ENCODE results near the gene MKS1.

The MKS1 gene

DNA sequence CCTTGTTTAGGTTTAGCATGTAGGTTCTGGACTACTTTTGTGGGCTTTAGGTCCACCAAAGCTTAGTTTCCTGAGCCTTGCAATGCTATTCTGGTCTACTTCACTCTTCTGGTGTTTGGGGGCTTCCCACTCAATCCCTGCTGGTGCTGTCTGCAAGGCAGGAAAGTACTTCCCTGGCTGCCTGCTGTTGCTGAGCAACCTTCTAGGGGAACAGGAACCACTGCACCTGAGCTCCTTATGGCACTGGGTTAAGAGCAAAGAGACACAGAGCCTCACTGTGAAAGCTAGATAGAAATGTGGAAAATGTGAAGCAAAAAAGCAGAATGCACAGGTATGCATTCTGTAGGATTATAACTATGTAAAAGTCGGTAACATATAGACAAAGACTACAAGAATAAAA lies 44.7 kb upstream of the MKS1 start:
- TF ChIP-seq, protein P1, sequence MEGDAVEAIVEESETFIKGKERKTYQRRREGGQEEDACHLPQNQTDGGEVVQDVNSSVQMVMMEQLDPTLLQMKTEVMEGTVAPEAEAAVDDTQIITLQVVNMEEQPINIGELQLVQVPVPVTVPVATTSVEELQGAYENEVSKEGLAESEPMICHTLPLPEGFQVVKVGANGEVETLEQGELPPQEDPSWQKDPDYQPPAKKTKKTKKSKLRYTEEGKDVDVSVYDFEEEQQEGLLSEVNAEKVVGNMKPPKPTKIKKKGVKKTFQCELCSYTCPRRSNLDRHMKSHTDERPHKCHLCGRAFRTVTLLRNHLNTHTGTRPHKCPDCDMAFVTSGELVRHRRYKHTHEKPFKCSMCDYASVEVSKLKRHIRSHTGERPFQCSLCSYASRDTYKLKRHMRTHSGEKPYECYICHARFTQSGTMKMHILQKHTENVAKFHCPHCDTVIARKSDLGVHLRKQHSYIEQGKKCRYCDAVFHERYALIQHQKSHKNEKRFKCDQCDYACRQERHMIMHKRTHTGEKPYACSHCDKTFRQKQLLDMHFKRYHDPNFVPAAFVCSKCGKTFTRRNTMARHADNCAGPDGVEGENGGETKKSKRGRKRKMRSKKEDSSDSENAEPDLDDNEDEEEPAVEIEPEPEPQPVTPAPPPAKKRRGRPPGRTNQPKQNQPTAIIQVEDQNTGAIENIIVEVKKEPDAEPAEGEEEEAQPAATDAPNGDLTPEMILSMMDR (IDR thresholded peaks at IDR 0.05; ENCODE audit: extremely low read depth, missing control alignments): no peak
- DNase-seq (ENCODE audit: low spot score): no peak

GRCh38 chr17:58262149-58262548 lies 43.1 kb upstream of the MKS1 start:
- TF ChIP-seq, protein P1 (IDR thresholded peaks at IDR 0.05; ENCODE audit: extremely low read depth, missing control alignments): no peak
- no peak for DNase-seq (ENCODE audit: low spot score)

DNA sequence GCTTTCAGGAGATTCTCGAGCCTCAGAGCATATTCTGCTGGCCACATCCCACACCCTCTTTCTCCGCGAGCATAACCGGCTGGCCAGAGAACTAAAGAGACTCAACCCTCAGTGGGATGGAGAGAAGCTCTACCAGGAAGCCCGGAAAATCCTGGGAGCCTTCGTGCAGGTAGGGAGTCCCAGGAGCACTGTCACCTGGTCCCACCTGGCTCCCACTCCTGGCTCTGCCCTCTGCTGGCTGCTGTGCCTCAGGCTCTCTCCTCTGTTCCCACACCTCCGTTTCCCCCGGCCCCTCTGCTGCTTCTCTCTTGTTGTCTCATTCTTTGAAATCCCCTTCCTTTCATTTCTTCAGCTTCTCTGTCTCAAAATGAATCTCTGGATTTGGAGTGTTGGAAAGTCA lies 35.7 kb upstream of the MKS1 start:
- TF ChIP-seq, protein P1 (IDR thresholded peaks at IDR 0.05; ENCODE audit: extremely low read depth, missing control alignments): peak; percentile 7
- no peak for DNase-seq (ENCODE audit: low spot score)

DNA sequence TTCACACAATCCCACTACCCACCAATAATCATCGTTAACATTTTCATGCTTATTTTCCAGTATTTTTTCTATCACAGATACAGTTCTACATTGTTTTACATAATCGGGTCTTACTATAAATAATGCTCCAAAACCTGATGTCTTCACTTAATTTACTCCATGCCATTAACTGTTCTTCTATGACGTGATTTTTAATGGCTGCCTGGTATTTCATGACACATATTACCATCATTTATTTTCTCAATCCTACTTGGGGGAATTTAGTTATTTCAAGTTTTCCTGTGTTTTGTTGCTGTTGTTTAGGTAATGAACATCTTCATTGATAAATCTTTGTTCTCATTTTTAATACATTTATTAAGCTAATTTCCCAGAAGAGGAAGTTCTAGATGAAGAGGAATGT lies 34.0 kb upstream of the MKS1 start:
- TF ChIP-seq, protein P1 (IDR thresholded peaks at IDR 0.05; ENCODE audit: extremely low read depth, missing control alignments): no peak
- no peak for DNase-seq (ENCODE audit: low spot score)

DNA sequence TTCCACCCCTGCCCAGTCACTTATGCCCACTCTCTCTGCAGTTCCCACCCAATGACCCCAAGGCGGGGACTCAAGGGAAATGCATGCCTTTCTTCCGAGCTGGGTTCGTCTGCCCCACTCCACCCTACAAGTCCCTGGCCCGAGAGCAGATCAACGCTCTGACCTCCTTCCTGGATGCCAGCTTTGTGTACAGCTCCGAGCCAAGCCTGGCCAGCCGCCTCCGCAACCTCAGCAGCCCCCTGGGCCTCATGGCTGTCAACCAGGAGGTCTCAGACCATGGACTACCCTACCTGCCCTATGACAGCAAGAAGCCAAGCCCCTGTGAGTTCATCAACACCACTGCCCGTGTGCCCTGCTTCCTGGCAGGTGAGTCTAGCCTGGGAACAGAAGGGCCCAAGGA lies 33.1 kb upstream of the MKS1 start:
- no peak for DNase-seq (ENCODE audit: low spot score)
- TF ChIP-seq, protein P1 (IDR thresholded peaks at IDR 0.05; ENCODE audit: extremely low read depth, missing control alignments): no peak

- DNase-seq (ENCODE audit: low spot score): no peak
Measured at GRCh38 chr17:58250344-58251011, 31.4 kb upstream of the MKS1 start.

More at GRCh38 chr17:58250344-58251011, 31.4 kb upstream of the MKS1 start:
- TF ChIP-seq, protein P1 (IDR thresholded peaks at IDR 0.05; ENCODE audit: extremely low read depth, missing control alignments): no peak
